IMR-90 (cell line): ENCODE data around the gene CNTN4.

ENCODE experiments used
- CTCF ChIP-seq: conservative IDR thresholded peaks from 2 replicates; pipeline ENCODE4 v1.5.1; 2012; ENCODE audit warnings: mild to moderate bottlenecking, low read depth, low read length, improper control_type of control experiment
- FOS ChIP-seq: fragments of 150-350 bp; IDR thresholded peaks from 2 replicates; pipeline ENCODE4 v1.6.1; 2016; ENCODE audit warnings: low read depth, low read length
- MAZ ChIP-seq: IDR thresholded peaks from 2 replicates; pipeline ENCODE4 v1.6.1; 2012; ENCODE audit warnings: low read depth, mild to moderate bottlenecking, low read length, improper control_type of control experiment, moderate library complexity, borderline replicate concordance
- RFX5 ChIP-seq: IDR thresholded peaks from 2 replicates; pipeline ENCODE4 v1.8.0; 2012; ENCODE audit warnings: low read depth, mild to moderate bottlenecking, low read length, moderate library complexity

GRCh38 chr3:2172561-2173171, 74.0 kb downstream of the CNTN4 start:
- TF ChIP-seq CTCF (no peak), RFX5 (no peak), FOS (no peak), MAZ (no peak)
